Liver (tissue), 9 donors: ENCODE data around the gene CIAPIN1. TPM values are rescaled to one million over a fixed set of nuclear protein-coding genes. Genes with fewer than 3 reads are reported as not detected.

Experiments used
- DNase-seq: peaks from one replicate; pipeline ENCODE4 v3.0.0-alpha.2; 2017; ENCODE audit warnings: low spot score
- H3K27ac ChIP-seq, 2 donors: one replicate each; pipeline ENCODE4 v1.7.0; 2013; ENCODE audit warnings: inconsistent platforms in 2 of 2, low read length in 2 of 2, control low read depth in 1 of 2, low read depth in 1 of 2, mild to moderate bottlenecking in 1 of 2
- H3K27me3 ChIP-seq, 4 donors: one replicate each; pipeline versions ENCODE4 v1.6.1 to v1.7.0; 2013; ENCODE audit warnings: low read length in 3 of 4, inconsistent platforms in 1 of 4, mild to moderate bottlenecking in 1 of 4, moderate library complexity in 1 of 4; ENCODE audit not compliant: control insufficient read depth in 4 of 4, insufficient read depth in 4 of 4
- H3K36me3 ChIP-seq, 4 donors: one replicate each; pipeline versions ENCODE4 v1.6.1 to v1.7.0; 2013; ENCODE audit warnings: low read length in 3 of 4, mild to moderate bottlenecking in 3 of 4, low read depth in 1 of 4, moderate library complexity in 1 of 4; ENCODE audit not compliant: control insufficient read depth in 4 of 4, insufficient read depth in 3 of 4
- H3K4me1 ChIP-seq, 4 donors: one replicate each; pipeline versions ENCODE4 v1.6.1 to v1.7.0; 2013; ENCODE audit warnings: low read length in 3 of 4, mild to moderate bottlenecking in 3 of 4, moderate library complexity in 1 of 4; ENCODE audit not compliant: control insufficient read depth in 4 of 4, insufficient read depth in 4 of 4
- H3K4me3 ChIP-seq, 3 donors: one replicate each; pipeline versions ENCODE4 v1.6.1 to v1.7.0; 2013; ENCODE audit warnings: low read length in 3 of 3, control low read depth in 1 of 3, low read depth in 1 of 3, mild to moderate bottlenecking in 1 of 3
- H3K9ac ChIP-seq, 2 donors: one replicate each; pipeline ENCODE4 v1.7.0; 2013; ENCODE audit warnings: low read length in 2 of 2, mild to moderate bottlenecking in 2 of 2, moderate library complexity in 2 of 2, control low read depth in 1 of 2, low read depth in 1 of 2
- H3K9me3 ChIP-seq, 4 donors: one replicate each; pipeline versions ENCODE4 v1.6.1 to v1.7.0; 2013; ENCODE audit warnings: low read length in 3 of 4; ENCODE audit not compliant: control insufficient read depth in 4 of 4
- ATF3 ChIP-seq: IDR thresholded peaks from 2 replicates; pipeline ENCODE4 v1.6.1; 2016; ENCODE audit warnings: antibody characterized with exemption
- CTCF ChIP-seq: fragments of 150-350 bp; IDR thresholded peaks from 2 replicates; pipeline ENCODE4 v1.5.1; 2017; ENCODE audit warnings: improper control_type of control experiment, low read depth, low read length; ENCODE audit not compliant: missing input control
- EGR1 ChIP-seq, 2 donors: IDR thresholded peaks; 2 replicates each; pipeline ENCODE4 v1.6.1; 2016 to 2018; ENCODE audit warnings: antibody characterized with exemption in 2 of 2, low read depth in 2 of 2
- FOXA1 ChIP-seq: IDR thresholded peaks from 2 replicates; pipeline ENCODE4 v1.6.1; 2016; ENCODE audit warnings: antibody characterized with exemption
- FOXA2 ChIP-seq: IDR thresholded peaks from 2 replicates; pipeline ENCODE4 v1.6.1; 2016; ENCODE audit warnings: antibody characterized with exemption
- GABPA ChIP-seq, 2 donors: IDR thresholded peaks in 1 of 2; conservative IDR thresholded peaks in 1 of 2; 2 replicates each; pipeline ENCODE4 v1.6.1; 2016; ENCODE audit warnings: antibody characterized with exemption in 2 of 2, mild to moderate bottlenecking in 1 of 2, moderate library complexity in 1 of 2
- HNF4A ChIP-seq, 2 donors: conservative IDR thresholded peaks; 2 replicates each; pipeline ENCODE4 v1.6.1; 2016; ENCODE audit warnings: antibody characterized with exemption in 2 of 2, mild to moderate bottlenecking in 2 of 2
- HNF4G ChIP-seq: IDR thresholded peaks from 2 replicates; pipeline ENCODE4 v1.6.1; 2016; ENCODE audit warnings: antibody characterized with exemption
- JUND ChIP-seq, 2 donors: IDR thresholded peaks; 2 replicates each; pipeline ENCODE4 v1.6.1; 2016; ENCODE audit warnings: antibody characterized with exemption in 2 of 2
- MAX ChIP-seq: IDR thresholded peaks from 2 replicates; pipeline ENCODE4 v1.6.1; 2016; ENCODE audit warnings: antibody characterized with exemption
- NR2F2 ChIP-seq: IDR thresholded peaks from 2 replicates; pipeline ENCODE4 v1.6.1; 2016; ENCODE audit warnings: antibody characterized with exemption
- RAD21 ChIP-seq, 2 donors: IDR thresholded peaks; 2 replicates each; pipeline ENCODE4 v1.6.1; 2016; ENCODE audit warnings: antibody characterized with exemption in 2 of 2, mild to moderate bottlenecking in 2 of 2
- REST ChIP-seq: IDR thresholded peaks from 2 replicates; pipeline ENCODE4 v1.6.1; 2016; ENCODE audit warnings: antibody characterized with exemption, mild to moderate bottlenecking
- RXRA ChIP-seq, 2 donors: IDR thresholded peaks; 2 replicates each; pipeline ENCODE4 v1.6.1; 2017 to 2018; ENCODE audit warnings: antibody characterized with exemption in 2 of 2, mild to moderate bottlenecking in 1 of 2
- SP1 ChIP-seq: IDR thresholded peaks from 2 replicates; pipeline ENCODE4 v1.6.1; 2018; ENCODE audit warnings: antibody characterized with exemption, mild to moderate bottlenecking
- TAF1 ChIP-seq: conservative IDR thresholded peaks from 2 replicates; pipeline ENCODE4 v1.6.1; 2016; ENCODE audit warnings: antibody characterized with exemption, mild to moderate bottlenecking
- YY1 ChIP-seq: IDR thresholded peaks from 2 replicates; pipeline ENCODE4 v1.6.1; 2016; ENCODE audit warnings: antibody characterized with exemption, mild to moderate bottlenecking
- ZBTB33 ChIP-seq: IDR thresholded peaks from 2 replicates; pipeline ENCODE4 v1.6.1; 2016; ENCODE audit warnings: antibody characterized with exemption
- WGBS: extraction: QIAGEN DNeasy Blood & Tissue Kit; methylation state at CpG from one replicate; pipeline ENCODE4 v1.1.7; 2013; 5-methylcytosine and 5-hydroxymethylcytosine counted together
- polyA plus RNA-seq, 2 donors: library from polyadenylated mRNA; stranded (reverse) in 1 of 2; unstranded in 1 of 2; fragments of 200-250 nt in 1 of 2; fragments of >200 nt in 1 of 2; fragmentation: Nextera tagmentation in 1 of 2; extraction: Ambion mirVana in 1 of 2; gene quantifications; one replicate each; pipeline versions ENCODE4 v1.2.1 to v1.2.3, GENCODE V29; 2013 to 2015
- total RNA-seq, 2 donors: library from RNA; depleted of rRNA; stranded (reverse); fragments of >200 nt; gene quantifications; one replicate each; pipeline ENCODE4 v1.2.3, GENCODE V29; 2014
- donor health status: healthy.
- donor health status: healthy.
- donor health status: healthy.
- donor health status: healthy.
- donor health status: healthy.

CIAPIN1 gene
- total and polyA plus RNA-seq, 4 donors = 19.5 to 32.7 (median 23.4) TPM

- no peak for DNase-seq
- TF ChIP-seq ATF3 (no peak), JUND (IDR thresholded peaks at IDR 0.05) (no peak), GABPA (IDR thresholded peaks at IDR 0.05 in 1 of 2, conservative IDR thresholded peaks at IDR 0.05 in 1 of 2) (no peak), RXRA (IDR thresholded peaks at IDR 0.05) (no peak), EGR1 (IDR thresholded peaks at IDR 0.05; ENCODE audit: low read depth in 2 of 2) (no peak), HNF4G (no peak), NR2F2 (no peak), RAD21 (IDR thresholded peaks at IDR 0.05) (no peak)
- Histone ChIP-seq H3K9me3 (no peaks in the 10 kb centered on the region), H3K4me1 (peaks cover 25 to 50% (median 36%) of the 10 kb centered on the region in 4 donors), H3K27ac (no peak overlapping the region), H3K27me3 (no peaks in the 10 kb centered on the region), H3K4me3 (no peak overlapping the region), H3K36me3 (no peaks in the 10 kb centered on the region), H3K9ac (no peak overlapping the region)
- WGBS = 81% methylated on average over 14 of the region's 14 CpGs
Measured at GRCh38 chr16:57482845-57483545, 35.8 kb upstream of the CIAPIN1 start.

- no peak overlapping the region for H3K4me3 ChIP-seq
- H3K4me1 ChIP-seq = peaks cover 26 to 56% (median 42%) of the 10 kb centered on the region in 4 donors
- no peak for DNase-seq
- H3K9ac ChIP-seq = no peak overlapping the region
- H3K27ac ChIP-seq = no peak overlapping the region
- no peak for TF ChIP-seq REST
- no peak for TF ChIP-seq MAX
- no peak for TF ChIP-seq GABPA (IDR thresholded peaks at IDR 0.05 in 1 of 2, conservative IDR thresholded peaks at IDR 0.05 in 1 of 2)
- TF ChIP-seq ATF3 = no peak
- TF ChIP-seq RAD21 (IDR thresholded peaks at IDR 0.05) = no peak
- no peak for TF ChIP-seq JUND (IDR thresholded peaks at IDR 0.05)
- no peak for TF ChIP-seq HNF4A (conservative IDR thresholded peaks at IDR 0.05)
- no peak for TF ChIP-seq SP1
- no peak for TF ChIP-seq CTCF
- TF ChIP-seq FOXA1 = no peak
- no peak for TF ChIP-seq TAF1
- TF ChIP-seq RXRA (IDR thresholded peaks at IDR 0.05) = no peak
- no peak for TF ChIP-seq NR2F2
- TF ChIP-seq YY1 = no peak
- no peak for TF ChIP-seq EGR1 (IDR thresholded peaks at IDR 0.05; ENCODE audit: low read depth in 2 of 2)
- TF ChIP-seq ZBTB33 = no peak
- no peak for TF ChIP-seq FOXA2
- no peak for TF ChIP-seq HNF4G
- no peaks in the 10 kb centered on the region for H3K36me3 ChIP-seq
- no peaks in the 10 kb centered on the region for H3K9me3 ChIP-seq
- no peaks in the 10 kb centered on the region for H3K27me3 ChIP-seq
- WGBS = 94% methylated on average over 4 of the region's 4 CpGs
Measured at GRCh38 chr16:57481421-57481820, 34.2 kb upstream of the CIAPIN1 start.
